Activated CD8-positive, alpha-beta memory T cell treated with anti-CD3 and anti-CD28 coated beads, Interleukin-2, amount 50 U/mL, for 1 hour (primary cell): ENCODE data around the gene PAQR4.
"Not testable (repeated sequence)": the region's sequence is repeated elsewhere in the genome, so short reads cannot be mapped to it uniquely, and the experiment has no call there.

Experiments used
- DNase-seq: peaks from one replicate; pipeline ENCODE4 v3.0.0-alpha.2; 2020; ENCODE audit errors: extremely low read depth

Gene PAQR4

DNA sequence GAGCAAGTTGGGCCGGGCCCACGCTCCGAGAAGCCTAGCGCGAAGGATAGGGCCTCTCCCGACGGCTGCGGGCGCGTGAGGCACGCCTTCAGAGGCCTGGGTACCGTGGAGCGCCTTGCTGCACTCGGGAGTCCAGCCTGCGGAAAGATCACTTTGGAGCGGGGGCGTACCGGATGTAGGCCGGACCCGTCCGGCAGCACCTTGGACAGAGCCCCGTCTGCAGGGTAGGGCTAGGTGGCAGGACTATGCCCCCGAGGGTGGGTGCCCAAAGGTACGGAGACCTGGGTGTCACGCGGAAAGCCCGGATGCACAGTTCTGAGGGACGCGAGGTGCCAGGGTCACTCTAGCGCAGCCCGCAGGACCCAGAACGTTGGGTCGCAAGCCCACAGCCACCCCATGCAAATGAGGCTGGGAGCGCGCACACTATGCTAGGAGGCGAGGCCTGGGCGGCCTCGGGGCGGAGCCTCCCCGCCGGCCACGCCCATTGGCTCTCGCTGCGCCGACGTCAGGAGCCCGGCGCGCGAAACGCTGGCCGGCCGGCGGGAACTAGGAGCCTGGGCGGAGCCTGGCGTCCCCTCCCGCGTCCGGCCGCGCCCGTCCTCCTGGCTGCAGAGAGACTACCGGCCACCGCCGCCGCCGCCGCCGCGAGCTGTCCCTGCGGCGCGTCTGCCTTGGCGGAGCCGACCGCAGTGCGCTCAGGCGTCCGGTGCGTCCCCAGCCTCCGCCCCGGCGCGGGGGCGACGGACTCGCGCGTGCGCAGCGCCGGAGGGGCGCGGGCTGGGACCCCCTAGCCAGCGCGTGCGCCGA is at the start of gene PAQR4:
Gene PAQR4 (plus strand): TSS at position 611 of the 807 bp plus-strand sequence. CDS start 327 bp downstream, outside the sequence.
- DNase-seq, result no peak

DNA sequence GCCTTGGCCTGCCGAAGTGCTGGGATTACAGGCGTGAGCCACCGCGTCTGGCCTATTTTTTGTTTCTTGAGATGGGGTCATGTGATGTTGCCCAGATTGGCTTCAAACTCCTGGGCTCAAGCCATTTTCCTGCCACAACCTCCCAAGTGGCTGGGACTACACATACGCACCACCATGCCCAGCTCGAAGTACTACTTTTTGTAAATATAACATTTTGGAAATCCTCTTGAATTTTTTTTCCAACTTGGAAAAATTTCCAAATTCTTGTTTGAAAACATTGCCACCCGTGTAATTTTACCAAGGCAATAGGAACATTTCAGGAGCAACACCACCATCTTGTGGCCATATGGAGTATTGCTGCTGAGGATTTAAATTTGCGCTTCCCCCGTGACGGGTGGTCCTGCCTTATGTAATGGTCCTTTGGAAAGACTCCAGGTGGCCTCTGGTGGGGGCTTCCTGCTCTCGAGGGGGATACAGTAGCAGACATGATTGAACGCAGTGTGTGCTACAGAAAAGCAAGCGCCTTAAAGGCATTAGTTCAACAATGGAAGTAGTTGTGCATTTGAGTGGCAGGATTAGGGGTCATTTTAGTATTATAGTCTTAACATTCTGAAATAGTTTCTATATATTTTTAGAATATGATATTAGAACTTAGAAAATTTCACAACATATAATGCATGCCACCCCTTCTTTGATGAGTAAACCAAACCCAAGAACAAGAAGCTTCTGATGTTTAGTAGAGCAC is 49.5 kb upstream of the PAQR4 start:
- DNase-seq, result peak; percentile 26

- no peak for DNase-seq
Observed at GRCh38 chr16:2923481-2923880, 45.7 kb upstream of the PAQR4 start.

DNA sequence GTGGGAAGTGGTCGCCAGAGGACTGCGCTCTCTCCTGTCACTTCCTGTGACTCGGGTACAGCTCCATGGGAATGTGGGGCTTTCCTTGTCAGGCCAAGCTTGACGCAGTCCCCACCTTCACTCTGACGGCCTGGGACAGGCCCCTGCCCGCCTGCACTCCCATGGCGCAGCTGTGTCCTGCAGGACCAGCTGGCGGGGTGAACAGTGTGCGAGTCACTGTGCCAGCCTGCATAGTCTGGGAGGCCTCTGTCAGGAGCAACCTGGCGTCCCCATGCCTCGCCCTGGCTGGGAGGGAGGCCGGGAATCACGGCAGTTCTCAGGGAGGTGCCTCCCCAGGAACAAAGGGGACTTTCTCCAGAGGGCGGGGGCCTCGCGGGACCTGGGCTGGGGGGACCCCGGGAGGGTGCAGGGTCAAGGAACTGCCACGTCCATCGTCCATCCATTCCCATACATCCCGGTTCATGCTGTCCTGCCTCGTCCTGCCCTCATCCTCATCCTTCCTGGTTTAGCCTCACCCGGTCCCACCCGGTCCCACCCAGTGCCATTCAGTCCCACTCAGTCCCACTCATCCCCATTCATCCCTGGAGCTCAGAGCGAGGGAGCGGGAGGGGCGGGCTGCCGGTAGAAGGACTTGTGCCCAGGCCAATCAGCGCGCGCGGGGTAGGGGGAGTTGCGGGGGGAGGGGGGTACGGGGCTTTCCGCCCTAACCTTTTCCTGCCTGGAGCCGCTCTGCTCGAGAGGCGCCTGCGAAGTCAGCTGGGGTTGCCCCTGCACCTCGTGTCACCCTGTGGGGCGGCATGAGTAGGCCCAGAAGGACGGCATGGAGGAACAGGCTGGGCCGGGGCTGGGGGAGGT is 44.0 kb upstream of the PAQR4 start:
- DNase-seq, result no peak

GRCh38 chr16:2925951-2926649 is 43.0 kb upstream of the PAQR4 start:
- no peak for DNase-seq

DNA sequence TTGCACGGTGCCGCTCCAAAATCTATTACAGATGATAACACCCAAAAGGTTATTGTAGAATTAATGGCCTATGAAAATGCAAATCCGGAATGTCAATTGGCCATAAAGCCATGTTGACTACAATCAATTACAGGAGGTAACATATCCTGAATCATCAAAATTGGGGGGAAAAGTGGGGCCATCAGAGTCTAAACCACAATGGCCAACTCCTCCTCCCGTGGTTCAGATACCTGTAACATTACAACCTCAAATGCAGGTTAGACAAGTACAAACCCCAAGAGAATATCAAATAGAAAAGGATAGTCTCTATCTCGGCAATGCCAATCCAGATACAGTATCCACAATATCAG is 42.5 kb upstream of the PAQR4 start:
- DNase-seq, result no peak

- DNase-seq, result peak; percentile 58
Observed at GRCh38 chr16:2927010-2927646, 42.0 kb upstream of the PAQR4 start.

GRCh38 chr16:2928151-2928550 is 41.0 kb upstream of the PAQR4 start:
- DNase-seq, result not testable (repeated sequence)

DNA sequence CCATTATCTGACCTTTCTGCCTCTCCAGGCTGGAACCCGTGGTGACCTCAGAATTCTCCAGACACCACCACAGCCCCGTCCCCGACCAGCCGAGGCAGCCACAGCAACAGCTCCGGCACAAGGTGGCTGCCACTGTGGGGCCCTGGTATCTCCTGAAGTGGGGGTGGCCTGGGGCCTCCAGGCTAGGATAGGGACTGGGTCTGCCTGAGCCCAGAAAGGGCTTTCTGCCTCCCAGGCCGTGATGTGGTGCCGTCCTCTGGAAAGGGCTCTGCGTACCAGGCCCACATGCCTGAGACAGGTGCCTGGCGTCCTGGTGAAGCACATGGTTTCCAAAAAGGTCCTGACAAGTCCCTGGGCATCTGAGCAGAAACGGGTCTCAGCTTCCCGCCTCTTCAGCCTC is 40.4 kb upstream of the PAQR4 start:
- DNase-seq, result no peak

- no peak for DNase-seq
Observed at GRCh38 chr16:2929693-2930092, 39.5 kb upstream of the PAQR4 start.

- no peak for DNase-seq
Observed at GRCh38 chr16:2930236-2930635, 38.9 kb upstream of the PAQR4 start.

GRCh38 chr16:2931231-2931914 is 37.8 kb upstream of the PAQR4 start:
- not testable (repeated sequence) for DNase-seq

DNA sequence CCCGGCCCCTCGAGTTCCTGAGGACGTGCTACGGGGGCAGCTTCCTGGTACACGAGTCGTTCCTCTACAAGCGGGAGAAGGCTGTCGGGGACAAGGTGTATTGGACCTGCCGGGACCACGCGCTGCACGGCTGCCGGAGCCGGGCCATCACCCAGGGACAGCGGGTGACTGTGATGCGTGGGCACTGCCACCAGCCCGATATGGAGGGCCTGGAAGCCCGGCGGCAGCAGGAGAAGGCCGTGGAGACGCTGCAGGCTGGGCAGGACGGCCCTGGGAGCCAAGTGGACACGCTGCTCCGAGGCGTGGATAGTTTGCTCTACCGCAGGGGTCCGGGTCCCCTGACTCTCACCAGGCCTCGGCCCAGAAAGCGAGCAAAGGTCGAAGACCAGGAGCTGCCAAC is 36.0 kb upstream of the PAQR4 start:
- DNase-seq, result no peak

DNA sequence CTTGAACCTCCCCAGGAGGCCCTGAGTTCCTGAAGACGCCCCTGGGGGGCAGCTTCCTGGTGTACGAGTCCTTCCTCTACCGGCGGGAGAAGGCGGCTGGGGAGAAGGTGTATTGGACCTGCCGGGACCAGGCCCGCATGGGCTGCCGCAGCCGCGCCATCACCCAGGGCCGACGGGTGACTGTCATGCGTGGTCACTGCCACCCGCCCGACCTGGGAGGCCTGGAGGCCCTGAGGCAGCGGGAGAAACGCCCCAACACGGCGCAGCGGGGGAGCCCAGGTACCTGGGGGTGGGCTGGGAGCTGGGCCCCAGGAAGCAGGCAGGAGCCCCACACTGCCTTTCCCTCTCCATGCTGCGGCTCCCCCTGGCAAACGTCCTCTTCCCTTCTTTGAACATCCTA is 35.4 kb upstream of the PAQR4 start:
- DNase-seq, result no peak

DNA sequence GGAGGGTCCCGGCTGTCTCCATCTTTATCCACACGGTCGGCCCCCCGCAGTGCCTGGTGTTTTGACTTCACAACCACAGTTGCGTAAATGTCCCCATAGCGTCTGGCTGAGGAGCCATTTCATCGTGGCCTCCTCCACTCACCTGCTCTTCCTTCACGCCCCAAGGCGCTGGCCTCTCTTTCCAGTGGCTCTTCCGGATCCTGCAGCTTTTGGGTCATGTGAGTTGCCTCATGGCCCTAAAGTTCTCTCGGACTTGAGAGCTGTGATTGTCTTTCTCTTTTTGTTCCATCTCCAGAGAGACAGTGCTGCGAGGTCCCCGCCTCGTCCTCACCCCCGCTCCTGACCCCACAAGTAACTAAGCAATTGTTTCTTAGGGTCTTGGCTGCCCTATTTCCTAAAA is 34.7 kb upstream of the PAQR4 start:
- DNase-seq, result no peak

DNA sequence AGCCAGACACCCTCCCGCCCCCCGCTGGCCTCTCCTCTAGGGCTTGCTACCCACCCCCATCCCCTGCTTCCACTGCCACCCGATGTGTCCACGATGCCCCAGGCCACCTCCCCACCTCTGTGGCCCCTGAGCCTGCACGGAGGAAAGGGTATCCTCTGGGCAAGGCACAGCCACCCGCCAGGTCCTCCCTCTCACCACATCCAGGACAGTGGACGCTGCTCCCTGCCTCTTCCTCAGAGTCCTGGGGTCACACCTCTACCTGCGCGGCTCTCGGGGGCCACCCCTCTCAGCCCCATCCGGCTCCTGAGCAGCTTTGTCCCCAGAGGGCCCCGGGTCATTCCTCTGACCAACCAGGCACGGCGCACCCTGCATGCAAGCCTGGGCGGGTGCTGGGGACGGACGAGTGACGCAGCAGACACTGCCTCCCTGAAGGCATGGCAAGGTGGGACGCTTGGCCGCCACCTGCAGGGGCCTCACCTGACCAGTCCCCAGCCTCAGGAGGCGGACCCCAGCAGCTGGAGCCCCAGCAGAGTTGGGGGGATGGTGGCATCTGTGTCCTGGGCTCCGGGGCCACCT is 32.6 kb upstream of the PAQR4 start:
- no peak for DNase-seq

DNA sequence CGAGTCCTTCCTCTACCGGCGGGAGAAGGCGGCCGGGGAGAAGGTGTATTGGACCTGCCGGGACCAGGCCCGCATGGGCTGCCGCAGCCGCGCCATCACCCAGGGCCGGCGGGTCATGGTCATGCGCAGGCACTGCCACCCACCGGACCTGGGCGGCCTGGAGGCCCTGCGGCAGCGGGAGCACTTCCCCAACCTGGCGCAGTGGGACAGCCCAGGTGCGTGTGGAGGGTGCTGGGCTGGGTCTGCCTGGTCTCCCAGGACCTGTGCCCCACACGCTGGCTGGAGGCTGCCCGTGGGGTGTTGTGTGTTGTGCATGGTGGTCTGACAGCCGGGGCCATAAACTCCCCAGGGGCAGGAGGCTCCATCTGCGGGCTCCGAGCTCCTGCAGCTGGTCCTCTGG is 32.0 kb upstream of the PAQR4 start:
- DNase-seq, result no peak

- DNase-seq, result no peak
Observed at GRCh38 chr16:2938206-2938605, 30.9 kb upstream of the PAQR4 start.

DNA sequence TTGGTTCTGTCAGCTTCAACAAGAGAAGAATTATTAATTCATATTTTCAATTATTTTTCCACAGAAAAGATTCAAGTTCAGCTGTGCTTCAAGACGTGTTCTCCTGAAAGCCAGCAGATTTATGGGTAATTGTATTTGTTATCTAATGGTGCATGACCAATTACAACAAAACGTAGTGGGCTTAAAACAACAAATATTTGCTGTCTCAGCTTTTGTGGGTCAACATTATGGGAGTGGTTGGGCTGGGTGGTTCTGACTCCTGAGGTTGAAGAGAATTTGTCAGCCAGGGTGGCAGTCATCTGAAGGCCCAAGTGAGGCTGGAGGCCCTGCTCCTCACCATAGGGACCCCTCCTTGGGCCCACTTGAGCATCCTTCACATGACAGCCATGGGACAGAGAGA is 29.2 kb upstream of the PAQR4 start:
- DNase-seq, result no peak

DNA sequence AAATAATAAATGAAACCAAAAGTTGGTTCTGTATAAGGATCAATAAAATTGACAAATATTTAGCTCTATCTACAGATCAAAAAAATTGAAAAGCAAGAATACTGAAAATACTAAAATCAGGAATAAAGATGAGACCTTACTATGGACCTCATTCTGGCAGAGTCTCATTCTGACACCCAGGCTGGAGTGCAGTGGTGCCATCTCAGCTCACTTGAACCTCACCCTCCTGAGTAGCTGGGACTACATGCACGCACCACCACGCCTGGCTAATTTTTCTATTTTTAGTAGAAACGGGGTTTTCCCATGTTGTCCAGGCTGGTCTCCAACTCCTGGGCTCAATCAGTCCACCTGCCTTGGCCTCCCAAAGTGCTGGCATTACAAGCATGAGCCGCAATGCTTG is 27.1 kb upstream of the PAQR4 start:
- DNase-seq, result no peak
